ENCODE data around the gene MED8.

The MED8 gene

GRCh38 chr1:43389326-43390313, at the start of gene MED8, which contains the start of gene SZT2:
TSS of gene MED8 (minus strand) at chr1:43389800. CDS start at chr1:43389764, 36 bp downstream.
TSS of gene SZT2 (plus strand) at chr1:43389899. CDS start at chr1:43389969, 70 bp downstream.
- H3K27me3 Mint-ChIP-seq = no peaks in the 10 kb centered on the region
- peak within 1 kb of the TSS; percentile 94 for H3K4me3 Mint-ChIP-seq
- peaks cover 23% of the 10 kb centered on the region for H3K36me3 Mint-ChIP-seq
- peak within 1 kb of the TSS; percentile 92 for H3K27ac Mint-ChIP-seq
- peaks cover 40% of the 10 kb centered on the region for H3K4me1 Mint-ChIP-seq
- ATAC-seq = peak; percentile 97
- no peaks in the 10 kb centered on the region for H3K9me3 Mint-ChIP-seq

- Mint-ChIP-seq H3K9me3 (no peaks in the 10 kb centered on the region), H3K36me3 (peaks cover 65% of the 10 kb centered on the region), H3K27ac (no peak overlapping the region), H3K4me1 (no peaks in the 10 kb centered on the region), H3K4me3 (no peak overlapping the region), H3K27me3 (no peaks in the 10 kb centered on the region)
- ATAC-seq = no peak
Observed at GRCh38 chr1:43438953-43439581, 49.5 kb upstream of the MED8 start.

GRCh38 chr1:43438576-43438952, 49.0 kb upstream of the MED8 start:
- Mint-ChIP-seq H3K27ac (no peak overlapping the region), H3K9me3 (no peaks in the 10 kb centered on the region), H3K4me1 (no peaks in the 10 kb centered on the region), H3K36me3 (peaks cover 66% of the 10 kb centered on the region), H3K27me3 (no peaks in the 10 kb centered on the region), H3K4me3 (no peak overlapping the region)
- ATAC-seq = no peak

- H3K36me3 Mint-ChIP-seq = peaks cover 66% of the 10 kb centered on the region
- H3K4me1 Mint-ChIP-seq = no peaks in the 10 kb centered on the region
- ATAC-seq = no peak
- no peaks in the 10 kb centered on the region for H3K27me3 Mint-ChIP-seq
- no peak overlapping the region for H3K4me3 Mint-ChIP-seq
- H3K27ac Mint-ChIP-seq = no peak overlapping the region
- H3K9me3 Mint-ChIP-seq = no peaks in the 10 kb centered on the region
Observed at GRCh38 chr1:43438006-43438405, 48.4 kb upstream of the MED8 start.

- ATAC-seq = no peak
- H3K36me3 Mint-ChIP-seq = peaks cover 67% of the 10 kb centered on the region
- H3K27me3 Mint-ChIP-seq = no peaks in the 10 kb centered on the region
- no peak overlapping the region for H3K27ac Mint-ChIP-seq
- H3K4me3 Mint-ChIP-seq = no peak overlapping the region
- no peaks in the 10 kb centered on the region for H3K9me3 Mint-ChIP-seq
- H3K4me1 Mint-ChIP-seq = no peaks in the 10 kb centered on the region
Observed at GRCh38 chr1:43437031-43437973, 47.7 kb upstream of the MED8 start.

GRCh38 chr1:43436371-43436770, 46.8 kb upstream of the MED8 start:
- H3K27me3 Mint-ChIP-seq = no peaks in the 10 kb centered on the region
- H3K4me3 Mint-ChIP-seq = no peak overlapping the region
- ATAC-seq = no peak
- no peak overlapping the region for H3K27ac Mint-ChIP-seq
- H3K4me1 Mint-ChIP-seq = no peaks in the 10 kb centered on the region
- peaks cover 71% of the 10 kb centered on the region for H3K36me3 Mint-ChIP-seq
- H3K9me3 Mint-ChIP-seq = no peaks in the 10 kb centered on the region

- peaks cover 72% of the 10 kb centered on the region for H3K36me3 Mint-ChIP-seq
- H3K27ac Mint-ChIP-seq = no peak overlapping the region
- no peaks in the 10 kb centered on the region for H3K9me3 Mint-ChIP-seq
Observed at GRCh38 chr1:43435146-43436145, 45.8 kb upstream of the MED8 start.

GRCh38 chr1:43434256-43434655, 44.7 kb upstream of the MED8 start:
- Mint-ChIP-seq H3K4me1 (no peaks in the 10 kb centered on the region), H3K4me3 (no peak overlapping the region), H3K27ac (no peak overlapping the region), H3K36me3 (peaks cover 72% of the 10 kb centered on the region), H3K27me3 (no peaks in the 10 kb centered on the region), H3K9me3 (no peaks in the 10 kb centered on the region)
- ATAC-seq = no peak

More at GRCh38 chr1:43435146-43436145, 45.8 kb upstream of the MED8 start:
- no peak for ATAC-seq
- Mint-ChIP-seq H3K4me3 (no peak overlapping the region), H3K27me3 (no peaks in the 10 kb centered on the region), H3K4me1 (no peaks in the 10 kb centered on the region)

GRCh38 chr1:43432907-43433306, 43.3 kb upstream of the MED8 start:
- no peaks in the 10 kb centered on the region for H3K4me1 Mint-ChIP-seq
- no peak overlapping the region for H3K27ac Mint-ChIP-seq
- H3K9me3 Mint-ChIP-seq = no peaks in the 10 kb centered on the region
- no peak for ATAC-seq
- H3K4me3 Mint-ChIP-seq = no peak overlapping the region
- H3K36me3 Mint-ChIP-seq = peaks cover 75% of the 10 kb centered on the region
- H3K27me3 Mint-ChIP-seq = no peaks in the 10 kb centered on the region

GRCh38 chr1:43432171-43432860, 42.7 kb upstream of the MED8 start:
- Mint-ChIP-seq H3K9me3 (no peaks in the 10 kb centered on the region), H3K4me3 (no peak overlapping the region), H3K27ac (no peak overlapping the region), H3K36me3 (peaks cover 75% of the 10 kb centered on the region), H3K27me3 (no peaks in the 10 kb centered on the region), H3K4me1 (no peaks in the 10 kb centered on the region)
- ATAC-seq = no peak

GRCh38 chr1:43431676-43432075, 42.1 kb upstream of the MED8 start:
- Mint-ChIP-seq H3K27ac (no peak overlapping the region), H3K9me3 (no peaks in the 10 kb centered on the region), H3K27me3 (no peaks in the 10 kb centered on the region), H3K4me3 (no peak overlapping the region), H3K36me3 (peaks cover 80% of the 10 kb centered on the region), H3K4me1 (no peaks in the 10 kb centered on the region)
- no peak for ATAC-seq

- Mint-ChIP-seq H3K4me1 (no peaks in the 10 kb centered on the region), H3K4me3 (no peak overlapping the region), H3K27me3 (no peaks in the 10 kb centered on the region), H3K9me3 (no peaks in the 10 kb centered on the region), H3K27ac (no peak overlapping the region), H3K36me3 (peaks cover 85% of the 10 kb centered on the region)
- ATAC-seq = no peak
Observed at GRCh38 chr1:43430831-43431230, 41.2 kb upstream of the MED8 start.

- H3K36me3 Mint-ChIP-seq = peaks cover 86% of the 10 kb centered on the region
- H3K27me3 Mint-ChIP-seq = no peaks in the 10 kb centered on the region
- peaks cover 6% of the 10 kb centered on the region for H3K4me1 Mint-ChIP-seq
- H3K9me3 Mint-ChIP-seq = no peaks in the 10 kb centered on the region
- H3K4me3 Mint-ChIP-seq = no peak overlapping the region
- no peak for ATAC-seq
- no peak overlapping the region for H3K27ac Mint-ChIP-seq
Observed at GRCh38 chr1:43427941-43428340, 38.3 kb upstream of the MED8 start.
